WTC11 (cell line): ENCODE results near the gene HOXA10.

Experiments
- CTCF ChIP-seq: fragments of 200-600 bp; IDR thresholded peaks from 2 replicates; pipeline ENCODE4 v1.8.0; 2022; ENCODE audit warnings: antibody characterized with exemption
- ZNF281 ChIP-seq: sonication (generic); formaldehyde crosslinking; IDR thresholded peaks from 2 replicates; pipeline ENCODE4 v1.8.0; 2023; ENCODE audit warnings: mild to moderate bottlenecking, missing genetic modification reagents

- no peak for TF ChIP-seq CTCF
- TF ChIP-seq ZNF281: no peak
These were observed 28.1 kb upstream of the HOXA10 start for GRCh38 chr7:27202018-27202861.
